ENCODE results near the gene TMEM17. TPM values are rescaled to one million over a fixed set of nuclear protein-coding genes. Genes with fewer than 3 reads are reported as not detected.

The TMEM17 gene, protein sequence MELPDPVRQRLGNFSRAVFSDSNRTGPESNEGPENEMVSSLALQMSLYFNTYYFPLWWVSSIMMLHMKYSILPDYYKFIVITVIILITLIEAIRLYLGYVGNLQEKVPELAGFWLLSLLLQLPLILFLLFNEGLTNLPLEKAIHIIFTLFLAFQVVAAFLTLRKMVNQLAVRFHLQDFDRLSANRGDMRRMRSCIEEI
- polyA plus RNA-seq (2011; rRNA removed) (7.9 and 10.2 TPM in 2 replicates), polyA plus RNA-seq (2017; fragmentation: RNase III; extraction: RNeasy Plus Mini Kit Qiagen cat#74134 plus additional on column Dnase treatment) (4.4 to 5.2 TPM (median 4.9 TPM) in 3 replicates), polyA minus RNA-seq (2011; rRNA and poly(A)+ RNA removed) (1.6 and 1.8 TPM in 2 replicates)
- 2.9 and 3.0 TPM in 2 replicates for polyA plus RNA-seq (2012; cell fraction: cytosol; rRNA removed)
- 1.7 and 3.3 TPM in 2 replicates for polyA plus RNA-seq (2012; cell fraction: nucleus; rRNA removed)

DNA sequence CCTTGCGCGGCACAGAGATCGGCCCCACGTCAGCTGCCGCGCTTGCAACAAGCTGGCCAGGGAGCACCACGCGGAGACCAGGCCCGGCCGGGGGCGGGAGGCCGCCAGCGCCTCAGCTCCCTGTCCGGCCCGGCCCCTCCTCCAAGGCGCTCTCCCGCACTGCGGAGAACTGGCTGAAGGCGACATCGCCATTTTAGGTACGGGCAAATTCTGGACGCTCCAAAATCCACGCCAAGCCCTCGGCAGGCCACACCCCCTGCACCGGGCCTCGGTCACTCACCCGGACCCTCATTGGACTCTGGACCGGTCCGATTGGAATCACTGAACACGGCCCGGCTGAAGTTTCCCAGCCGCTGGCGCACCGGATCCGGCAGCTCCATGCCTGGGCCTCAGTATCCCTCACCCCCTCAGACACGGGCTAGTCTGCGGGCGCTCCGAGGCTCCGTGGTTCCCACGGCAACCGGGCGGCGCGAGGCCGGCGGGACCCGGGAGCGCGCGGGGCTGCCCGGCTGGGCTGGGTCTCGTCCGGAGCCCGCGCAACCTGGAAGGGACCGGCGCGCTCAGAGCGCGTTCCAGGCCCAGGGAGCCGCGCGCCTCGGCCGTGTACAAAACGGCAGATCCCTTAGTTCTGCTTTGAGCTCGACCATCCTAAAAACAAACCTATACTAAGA, at the start of gene TMEM17:
Gene TMEM17 (minus strand): TSS at position 446 of the 671 bp plus-strand sequence. CDS start 66 bp downstream, at position 380.
- peak within 1 kb of the TSS; percentile 44 for H3K4me3 ChIP-seq
- ChIA-PET CTCF (interaction anchor here (0.6 to 4.6 kb wide), 6 partner anchors 12 to 270 kb away, joined by 3 to 24 read pairs (median 4); no protein-coding TSS in a partner anchor), POLR2A (interaction anchor here (0.5 to 2.0 kb wide), 28 partner anchors 9 to 1354 kb away, joined by 3 to 47 read pairs (median 4); partner anchors contain the start of genes EHBP1, MDH1 and WDPCP)
- peak; percentile 92 to 94 for ATAC-seq
- H3K27ac ChIP-seq = peak within 1 kb of the TSS; percentile 83 to 93
- no peak for FAIRE-seq
- peaks cover 26% of the 10 kb centered on the region for H3K4me1 ChIP-seq
- DNase-seq (ENCODE audit: low read depth in 1 of 2, low spot score in 1 of 2) = peak; percentile 81 to 97
- no peaks in the 10 kb centered on the region for H3K9me3 ChIP-seq
- WGBS (ENCODE audit: missing lambda C conversion rate) = 2% methylated on average over 31 of the region's 68 CpGs
- H3K4me2 ChIP-seq = peak within 1 kb of the TSS; percentile 84
- peak; percentile 87 for TF ChIP-seq TFCP2L1 (CRISPR knock-in tag; IDR thresholded peaks at IDR 0.05)
- TF ChIP-seq BHLHE40 (IDR thresholded peaks at IDR 0.05; ENCODE audit: low read depth, low read length) = no peak
- TF ChIP-seq, protein P1, sequence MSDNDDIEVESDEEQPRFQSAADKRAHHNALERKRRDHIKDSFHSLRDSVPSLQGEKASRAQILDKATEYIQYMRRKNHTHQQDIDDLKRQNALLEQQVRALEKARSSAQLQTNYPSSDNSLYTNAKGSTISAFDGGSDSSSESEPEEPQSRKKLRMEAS (IDR thresholded peaks at IDR 0.05) = peak; percentile 96
- TF ChIP-seq CBX8 (IDR thresholded peaks at IDR 0.05) = no peak
- TF ChIP-seq PHF8 (IDR thresholded peaks at IDR 0.05; ENCODE audit: borderline replicate concordance, low read depth) = peak; percentile 74; the same call in 1 of the 2 replicates
- TF ChIP-seq, protein P2, sequence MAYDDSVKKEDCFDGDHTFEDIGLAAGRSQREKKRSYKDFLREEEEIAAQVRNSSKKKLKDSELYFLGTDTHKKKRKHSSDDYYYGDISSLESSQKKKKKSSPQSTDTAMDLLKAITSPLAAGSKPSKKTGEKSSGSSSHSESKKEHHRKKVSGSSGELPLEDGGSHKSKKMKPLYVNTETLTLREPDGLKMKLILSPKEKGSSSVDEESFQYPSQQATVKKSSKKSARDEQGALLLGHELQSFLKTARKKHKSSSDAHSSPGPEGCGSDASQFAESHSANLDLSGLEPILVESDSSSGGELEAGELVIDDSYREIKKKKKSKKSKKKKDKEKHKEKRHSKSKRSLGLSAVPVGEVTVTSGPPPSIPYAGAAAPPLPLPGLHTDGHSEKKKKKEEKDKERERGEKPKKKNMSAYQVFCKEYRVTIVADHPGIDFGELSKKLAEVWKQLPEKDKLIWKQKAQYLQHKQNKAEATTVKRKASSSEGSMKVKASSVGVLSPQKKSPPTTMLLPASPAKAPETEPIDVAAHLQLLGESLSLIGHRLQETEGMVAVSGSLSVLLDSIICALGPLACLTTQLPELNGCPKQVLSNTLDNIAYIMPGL (CRISPR knock-in tag; IDR thresholded peaks at IDR 0.05; ENCODE audit: borderline replicate concordance) = 0 out of 2 replicates have a peak, but pooled peaks have one; percentile 55
- TF ChIP-seq RAD21 (conservative IDR thresholded peaks at IDR 0.05 in 1 of 2, IDR thresholded peaks at IDR 0.05 in 1 of 2) = peak in 1 of 2 experiments; percentile 36; a peak in 3 of 5 replicates
- TF ChIP-seq ZSCAN20 (CRISPR knock-in tag; IDR thresholded peaks at IDR 0.05) = peak; percentile 34; the same call in 1 of the 2 replicates
- TF ChIP-seq SREBF2 (IDR thresholded peaks at IDR 0.05) = no peak
- no peak for TF ChIP-seq CHD2 (IDR thresholded peaks at IDR 0.05; ENCODE audit: low read length, partially characterized antibody)
- TF ChIP-seq RNF2 (IDR thresholded peaks at IDR 0.05; ENCODE audit: borderline replicate concordance, low read depth) = no peak
- TF ChIP-seq, protein P3, sequence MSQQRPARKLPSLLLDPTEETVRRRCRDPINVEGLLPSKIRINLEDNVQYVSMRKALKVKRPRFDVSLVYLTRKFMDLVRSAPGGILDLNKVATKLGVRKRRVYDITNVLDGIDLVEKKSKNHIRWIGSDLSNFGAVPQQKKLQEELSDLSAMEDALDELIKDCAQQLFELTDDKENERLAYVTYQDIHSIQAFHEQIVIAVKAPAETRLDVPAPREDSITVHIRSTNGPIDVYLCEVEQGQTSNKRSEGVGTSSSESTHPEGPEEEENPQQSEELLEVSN (IDR thresholded peaks at IDR 0.05; ENCODE audit: borderline replicate concordance, low read depth) = peak; percentile 96
- TF ChIP-seq SMC3 (IDR thresholded peaks at IDR 0.05) = peak; percentile 42; the same call in 1 of the 3 replicates
- TF ChIP-seq NPAS2 (CRISPR knock-in tag; IDR thresholded peaks at IDR 0.05; ENCODE audit: borderline replicate concordance) = peak; percentile 65; the same call in 1 of the 2 replicates
- TF ChIP-seq POLR2A (IDR thresholded peaks at IDR 0.05; ENCODE audit: low read length) = peak; percentile 72
- peak; percentile 82 to 99; a peak in 4 of 5 replicates for TF ChIP-seq JUN (IDR thresholded peaks at IDR 0.05)
- TF ChIP-seq CEBPB (IDR thresholded peaks at IDR 0.05) = no peak
- TF ChIP-seq EHMT2 (IDR thresholded peaks at IDR 0.05; ENCODE audit: low read depth) = no peak
- TF ChIP-seq ZFP36 (IDR thresholded peaks at IDR 0.05; ENCODE audit: borderline replicate concordance, partially characterized antibody) = no peak
- TF ChIP-seq POLR2AphosphoS2 (conservative IDR thresholded peaks at IDR 0.05; ENCODE audit: low read length) = no peak
- TF ChIP-seq, protein P4, sequence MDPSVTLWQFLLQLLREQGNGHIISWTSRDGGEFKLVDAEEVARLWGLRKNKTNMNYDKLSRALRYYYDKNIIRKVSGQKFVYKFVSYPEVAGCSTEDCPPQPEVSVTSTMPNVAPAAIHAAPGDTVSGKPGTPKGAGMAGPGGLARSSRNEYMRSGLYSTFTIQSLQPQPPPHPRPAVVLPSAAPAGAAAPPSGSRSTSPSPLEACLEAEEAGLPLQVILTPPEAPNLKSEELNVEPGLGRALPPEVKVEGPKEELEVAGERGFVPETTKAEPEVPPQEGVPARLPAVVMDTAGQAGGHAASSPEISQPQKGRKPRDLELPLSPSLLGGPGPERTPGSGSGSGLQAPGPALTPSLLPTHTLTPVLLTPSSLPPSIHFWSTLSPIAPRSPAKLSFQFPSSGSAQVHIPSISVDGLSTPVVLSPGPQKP (IDR thresholded peaks at IDR 0.05; ENCODE audit: low read depth, low read length) = no peak
- peak; percentile 82 for TF ChIP-seq EHF (CRISPR knock-in tag; IDR thresholded peaks at IDR 0.05)
- no peak for TF ChIP-seq KDM5A (IDR thresholded peaks at IDR 0.05)
- TF ChIP-seq MAFK (IDR thresholded peaks at IDR 0.05; ENCODE audit: partially characterized antibody) = no peak
- peak; percentile 66; the same call in 1 of the 2 replicates for TF ChIP-seq HEYL (CRISPR knock-in tag; IDR thresholded peaks at IDR 0.05)
- TF ChIP-seq, protein P5, sequence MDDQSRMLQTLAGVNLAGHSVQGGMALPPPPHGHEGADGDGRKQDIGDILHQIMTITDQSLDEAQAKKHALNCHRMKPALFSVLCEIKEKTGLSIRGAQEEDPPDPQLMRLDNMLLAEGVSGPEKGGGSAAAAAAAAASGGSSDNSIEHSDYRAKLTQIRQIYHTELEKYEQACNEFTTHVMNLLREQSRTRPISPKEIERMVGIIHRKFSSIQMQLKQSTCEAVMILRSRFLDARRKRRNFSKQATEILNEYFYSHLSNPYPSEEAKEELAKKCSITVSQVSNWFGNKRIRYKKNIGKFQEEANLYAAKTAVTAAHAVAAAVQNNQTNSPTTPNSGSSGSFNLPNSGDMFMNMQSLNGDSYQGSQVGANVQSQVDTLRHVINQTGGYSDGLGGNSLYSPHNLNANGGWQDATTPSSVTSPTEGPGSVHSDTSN (IDR thresholded peaks at IDR 0.05) = 0 out of 2 replicates have a peak, but pooled peaks have one; percentile 12
- TF ChIP-seq HOXA7 (CRISPR knock-in tag; IDR thresholded peaks at IDR 0.05) = no peak
- TF ChIP-seq, protein P6, sequence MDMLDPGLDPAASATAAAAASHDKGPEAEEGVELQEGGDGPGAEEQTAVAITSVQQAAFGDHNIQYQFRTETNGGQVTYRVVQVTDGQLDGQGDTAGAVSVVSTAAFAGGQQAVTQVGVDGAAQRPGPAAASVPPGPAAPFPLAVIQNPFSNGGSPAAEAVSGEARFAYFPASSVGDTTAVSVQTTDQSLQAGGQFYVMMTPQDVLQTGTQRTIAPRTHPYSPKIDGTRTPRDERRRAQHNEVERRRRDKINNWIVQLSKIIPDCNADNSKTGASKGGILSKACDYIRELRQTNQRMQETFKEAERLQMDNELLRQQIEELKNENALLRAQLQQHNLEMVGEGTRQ (IDR thresholded peaks at IDR 0.05) = no peak
- no peak for TF ChIP-seq FOSB (CRISPR knock-in tag; IDR thresholded peaks at IDR 0.05)
- TF ChIP-seq MYC (IDR thresholded peaks at IDR 0.05; ENCODE audit: borderline replicate concordance, low read length) = peak; percentile 65
- peak; percentile 10; the same call in 1 of the 2 replicates for TF ChIP-seq KDM1A (IDR thresholded peaks at IDR 0.05; ENCODE audit: low read depth)
- no peak for TF ChIP-seq FOXS1 (CRISPR knock-in tag; IDR thresholded peaks at IDR 0.05)
- peak; percentile 91; the same call in 1 of the 2 replicates for TF ChIP-seq HOXB13 (CRISPR knock-in tag; IDR thresholded peaks at IDR 0.05; ENCODE audit: low read depth)
